HG03520 (cell line): ENCODE data around the gene SAFB.

Experiments used
- ATAC-seq: cut with Tn5 transposase; IDR thresholded peaks from one replicate; pipeline ENCODE4 v1.9.1; 2021; ENCODE audit warnings: mild to moderate bottlenecking, moderate library complexity; ENCODE audit not compliant: unreplicated experiment

SAFB gene

GRCh38 chr19:5664515-5664914 lies 41.6 kb downstream of the SAFB start:
- no peak for ATAC-seq

GRCh38 chr19:5665781-5666513 lies 43.1 kb downstream of the SAFB start:
- ATAC-seq, result no peak

GRCh38 chr19:5666921-5667610 lies 44.2 kb downstream of the SAFB start:
- no peak for ATAC-seq

- ATAC-seq, result no peak
These were observed 44.9 kb downstream of the SAFB start for GRCh38 chr19:5667751-5668271.

GRCh38 chr19:5669212-5669611 lies 46.3 kb downstream of the SAFB start:
- no peak for ATAC-seq

GRCh38 chr19:5671600-5671999 lies 48.7 kb downstream of the SAFB start:
- no peak for ATAC-seq

- no peak for ATAC-seq
These were observed 50.0 kb downstream of the SAFB start for GRCh38 chr19:5672708-5673459.

GRCh38 chr19:5673752-5674151 lies 50.9 kb downstream of the SAFB start:
- ATAC-seq, result no peak

- ATAC-seq, result no peak
These were observed 51.8 kb downstream of the SAFB start for GRCh38 chr19:5674714-5675113.

GRCh38 chr19:5676105-5676771 lies 53.4 kb downstream of the SAFB start:
- ATAC-seq, result no peak

GRCh38 chr19:5676772-5677105 lies 53.9 kb downstream of the SAFB start:
- ATAC-seq, result no peak

GRCh38 chr19:5677136-5677535 lies 54.3 kb downstream of the SAFB start:
- ATAC-seq, result no peak

GRCh38 chr19:5677580-5677979 lies 54.7 kb downstream of the SAFB start:
- ATAC-seq, result no peak

GRCh38 chr19:5678071-5678718 lies 55.3 kb downstream of the SAFB start:
- ATAC-seq, result no peak

GRCh38 chr19:5679289-5680083 lies 56.6 kb downstream of the SAFB start:
- ATAC-seq, result no peak

- ATAC-seq, result no peak
These were observed 57.2 kb downstream of the SAFB start for GRCh38 chr19:5680084-5680436.

- peak; percentile 82 for ATAC-seq
These were observed 57.8 kb downstream of the SAFB start, which contains the start of the genes HSD11B1L and MICOS13 for GRCh38 chr19:5680437-5681368. TSS of gene HSD11B1L (plus strand) at chr19:5681027. CDS start at chr19:5684833, 3,806 bp downstream. TSS of gene MICOS13 (minus strand) at chr19:5680516. CDS start at chr19:5680486, 30 bp downstream.

GRCh38 chr19:5681391-5682106 lies 58.7 kb downstream of the SAFB start:
- no peak for ATAC-seq
